Measurements from ENCODE around the gene CGB3. TPM values are rescaled to one million over a fixed set of nuclear protein-coding genes. Genes with fewer than 3 reads are reported as not detected.
A peak's percentile ranks its signal among the peaks of the same experiment; 100 is the strongest.

CGB3 gene
- total RNA-seq, 4 donors from 2014 or later = not detected

DNA sequence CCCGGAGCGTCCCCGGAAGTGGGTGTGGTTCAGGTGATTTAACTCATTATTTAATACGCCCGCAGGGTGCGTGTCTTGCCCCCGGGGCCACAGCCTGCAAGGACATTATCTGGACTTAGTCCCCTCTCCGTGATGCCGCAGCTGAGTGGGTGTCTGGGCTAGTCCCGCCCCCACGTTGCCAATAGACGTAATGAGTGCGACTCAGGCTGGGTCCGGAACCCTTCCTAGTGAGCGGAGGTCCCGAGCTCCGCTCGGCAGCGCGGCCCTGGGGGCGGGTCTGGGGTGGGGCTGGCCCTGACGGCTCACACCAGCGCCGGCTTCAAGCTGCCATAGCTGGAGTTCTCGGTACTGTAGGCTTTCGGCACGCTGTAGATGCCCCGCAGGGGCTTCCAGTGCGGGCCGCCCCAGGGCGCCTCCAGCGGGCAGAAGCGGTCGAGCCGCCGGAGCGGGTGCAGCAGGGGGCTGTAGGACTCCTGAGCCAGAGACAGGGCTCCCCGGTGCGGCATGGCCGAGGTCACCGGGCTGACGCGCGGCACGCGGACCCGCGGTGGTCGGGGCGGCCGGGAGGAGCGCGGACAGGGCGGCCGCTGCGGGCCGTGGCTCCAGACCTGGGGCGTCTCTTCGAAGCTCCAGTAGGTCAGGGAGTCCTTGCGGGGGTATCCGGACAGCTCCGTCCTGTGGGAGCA is 6.3 kb downstream of the CGB3 start:
- Histone ChIP-seq H3K4me1 (peaks cover 0 to 26% (median 19%) of the 10 kb centered on the region in 4 donors), H3K27ac (no peak overlapping the region), H3K9me3 (no peaks in the 10 kb centered on the region), H3K4me3 (peak overlapping the region; percentile 6 to 56 (median 46)), H3K36me3 (peaks cover 0 to 38% (median 4%) of the 10 kb centered on the region in 3 donors), H3K27me3 (peaks cover 0 to 46% of the 10 kb centered on the region in 2 donors)
- no peak for TF ChIP-seq EP300 (IDR thresholded peaks at IDR 0.05)
- TF ChIP-seq, protein P1, sequence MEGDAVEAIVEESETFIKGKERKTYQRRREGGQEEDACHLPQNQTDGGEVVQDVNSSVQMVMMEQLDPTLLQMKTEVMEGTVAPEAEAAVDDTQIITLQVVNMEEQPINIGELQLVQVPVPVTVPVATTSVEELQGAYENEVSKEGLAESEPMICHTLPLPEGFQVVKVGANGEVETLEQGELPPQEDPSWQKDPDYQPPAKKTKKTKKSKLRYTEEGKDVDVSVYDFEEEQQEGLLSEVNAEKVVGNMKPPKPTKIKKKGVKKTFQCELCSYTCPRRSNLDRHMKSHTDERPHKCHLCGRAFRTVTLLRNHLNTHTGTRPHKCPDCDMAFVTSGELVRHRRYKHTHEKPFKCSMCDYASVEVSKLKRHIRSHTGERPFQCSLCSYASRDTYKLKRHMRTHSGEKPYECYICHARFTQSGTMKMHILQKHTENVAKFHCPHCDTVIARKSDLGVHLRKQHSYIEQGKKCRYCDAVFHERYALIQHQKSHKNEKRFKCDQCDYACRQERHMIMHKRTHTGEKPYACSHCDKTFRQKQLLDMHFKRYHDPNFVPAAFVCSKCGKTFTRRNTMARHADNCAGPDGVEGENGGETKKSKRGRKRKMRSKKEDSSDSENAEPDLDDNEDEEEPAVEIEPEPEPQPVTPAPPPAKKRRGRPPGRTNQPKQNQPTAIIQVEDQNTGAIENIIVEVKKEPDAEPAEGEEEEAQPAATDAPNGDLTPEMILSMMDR (IDR thresholded peaks at IDR 0.05) = peak; percentile 37 to 63 (median 42)
- no peak for DNase-seq (ENCODE audit: low spot score in 2 of 2)
- 2% methylated on average over 25 to 35 of the region's 62 CpGs for WGBS, 2 donors

DNA sequence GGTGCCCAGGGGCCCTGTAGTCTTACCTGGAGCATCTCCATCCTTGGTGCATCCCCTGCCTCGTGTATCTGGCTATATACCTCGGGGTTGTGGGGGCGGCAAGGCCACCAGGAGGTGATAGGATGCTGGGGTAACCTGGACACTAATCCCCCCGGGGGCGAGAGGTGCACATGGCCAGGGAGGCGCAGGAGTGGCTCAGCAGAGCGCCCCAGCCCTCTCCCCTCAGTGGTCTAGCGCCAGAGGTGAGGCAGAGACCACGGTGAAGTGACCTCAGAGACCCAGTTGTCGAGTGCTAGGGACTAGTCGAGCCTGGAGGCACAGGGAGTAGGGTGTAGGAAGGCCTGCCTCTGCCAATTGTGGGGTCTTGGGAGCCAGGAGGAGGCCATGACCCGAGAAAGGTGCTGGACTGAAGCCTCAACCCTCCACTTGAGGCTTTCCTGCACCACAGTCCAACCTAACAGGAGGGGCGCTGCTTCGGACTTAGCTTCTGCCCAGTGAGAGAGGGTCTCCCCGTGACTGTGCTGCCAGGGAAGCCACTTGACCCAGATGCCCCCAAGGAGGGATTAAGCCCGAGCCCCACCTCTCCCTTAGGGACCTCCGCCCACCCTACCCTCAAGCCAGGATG is 7.0 kb downstream of the CGB3 start, which contains the start of gene LHB:
LHB (minus strand) TSS at position 51 of the 625 bp plus-strand sequence; CDS start at position 41, 10 bp downstream.
- Histone ChIP-seq H3K27ac (no peak within 1 kb of the TSS), H3K36me3 (peaks cover 0 to 45% (median 4%) of the 10 kb centered on the region in 3 donors), H3K4me3 (peak within 1 kb of the TSS; percentile 6 to 56 (median 44)), H3K9me3 (no peaks in the 10 kb centered on the region), H3K4me1 (peaks cover 0 to 26% (median 19%) of the 10 kb centered on the region in 4 donors), H3K27me3 (peaks cover 0 to 43% of the 10 kb centered on the region in 2 donors)
- TF ChIP-seq EP300 (IDR thresholded peaks at IDR 0.05) (no peak), POLR2A (IDR thresholded peaks at IDR 0.05) (no peak)
- TF ChIP-seq, protein P1 (IDR thresholded peaks at IDR 0.05) = no peak
- WGBS, 2 donors = 71 to 82% methylated on average over 12 to 17 of the region's 17 CpGs
- DNase-seq (ENCODE audit: low spot score in 2 of 2) = no peak

DNA sequence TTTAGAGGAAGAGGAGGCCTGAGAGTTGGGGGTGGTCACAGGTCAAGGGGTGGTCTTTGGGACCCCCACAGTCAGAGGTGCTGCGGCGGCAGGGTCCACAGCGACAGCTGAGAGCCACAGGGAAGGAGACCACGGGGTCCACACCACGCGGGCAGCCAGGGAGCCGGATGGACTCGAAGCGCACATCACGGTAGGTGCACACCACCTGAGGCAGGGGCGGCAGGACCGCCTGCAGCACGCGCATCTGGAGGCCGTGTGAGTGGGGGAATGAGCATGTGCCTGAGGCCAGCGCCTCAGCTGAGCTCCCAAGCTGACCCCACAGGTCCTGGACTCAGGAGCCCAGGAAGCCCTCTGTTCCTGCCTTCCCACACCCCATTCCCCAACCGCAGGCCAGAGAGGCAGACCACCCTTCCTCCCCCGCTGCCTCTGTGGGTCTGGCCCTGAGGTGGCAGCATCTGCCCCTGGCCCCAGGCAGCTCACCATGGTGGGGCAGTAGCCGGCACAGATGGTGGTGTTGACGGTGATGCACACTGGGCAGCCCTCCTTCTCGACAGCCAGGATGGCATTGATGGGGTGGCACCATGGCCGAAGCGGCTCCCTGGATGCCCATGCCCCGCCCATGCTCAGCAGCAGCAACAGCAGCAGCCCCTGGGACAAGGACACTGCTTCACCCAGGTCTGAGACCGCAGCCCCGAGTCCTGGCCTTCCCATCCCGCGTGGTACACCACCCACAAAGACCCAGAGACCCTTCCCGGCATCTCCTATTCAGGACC is 7.9 kb downstream of the CGB3 start:
- H3K9me3 ChIP-seq = no peaks in the 10 kb centered on the region
- no peak for TF ChIP-seq EP300 (IDR thresholded peaks at IDR 0.05)
- no peak for TF ChIP-seq POLR2A (IDR thresholded peaks at IDR 0.05)
- TF ChIP-seq, protein P1 (IDR thresholded peaks at IDR 0.05) = no peak
- WGBS, 2 donors = 87 to 93% methylated on average over 16 of the region's 29 CpGs
- H3K27me3 ChIP-seq = peaks cover 0 to 35% of the 10 kb centered on the region in 2 donors
- H3K4me1 ChIP-seq = peaks cover 0 to 26% (median 19%) of the 10 kb centered on the region in 4 donors
- no peak overlapping the region for H3K27ac ChIP-seq
- peaks cover 0 to 54% (median 5%) of the 10 kb centered on the region in 3 donors for H3K36me3 ChIP-seq
- no peak overlapping the region for H3K4me3 ChIP-seq
- DNase-seq (ENCODE audit: low spot score in 2 of 2) = no peak

DNA sequence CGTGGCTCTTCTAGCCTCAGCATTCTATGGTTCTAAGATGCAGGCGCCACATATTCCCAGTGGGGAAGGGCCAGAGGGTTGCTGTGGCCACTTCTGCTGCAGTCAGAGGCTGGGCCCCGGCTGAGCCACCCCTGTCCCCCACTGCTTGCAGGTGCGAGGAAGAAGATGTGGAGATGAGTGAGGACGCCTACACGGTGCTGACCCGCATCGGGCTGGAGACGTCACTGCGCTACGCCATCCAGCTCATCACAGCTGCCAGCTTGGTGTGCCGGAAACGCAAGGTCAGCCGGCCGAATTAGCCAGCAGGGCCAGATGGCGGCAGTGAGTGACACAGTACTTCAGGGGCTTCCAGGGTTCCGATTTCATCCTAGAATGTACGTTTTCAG is 9.3 kb downstream of the CGB3 start:
- peaks cover 0 to 67% (median 16%) of the 10 kb centered on the region in 3 donors for H3K36me3 ChIP-seq
- H3K27ac ChIP-seq = no peak overlapping the region
- no peaks in the 10 kb centered on the region for H3K9me3 ChIP-seq
- peaks cover 0 to 26% (median 19%) of the 10 kb centered on the region in 4 donors for H3K4me1 ChIP-seq
- H3K4me3 ChIP-seq = no peak overlapping the region
- no peak for TF ChIP-seq POLR2A (IDR thresholded peaks at IDR 0.05)
- TF ChIP-seq EP300 (IDR thresholded peaks at IDR 0.05) = no peak
- TF ChIP-seq, protein P1 (IDR thresholded peaks at IDR 0.05) = no peak
- no peak for DNase-seq (ENCODE audit: low spot score in 2 of 2)
- WGBS, 2 donors = 89 to 90% methylated on average over 13 to 18 of the region's 18 CpGs
- H3K27me3 ChIP-seq = peaks cover 0 to 21% of the 10 kb centered on the region in 2 donors

Measured in tibial nerve (tissue), 4 donors.